Esophagus muscularis mucosa (tissue), 4 donors: Measurements from ENCODE around the gene NKAIN2. TPM values are rescaled to one million over a fixed set of nuclear protein-coding genes. Genes with fewer than 3 reads are reported as not detected.

Experiments used
- DNase-seq: peaks from one replicate; pipeline ENCODE4 v3.0.0-alpha.2; 2017; ENCODE audit errors: extremely low spot score
- H3K27ac ChIP-seq, 4 donors: fragments of 200-600 bp; sonication (generic); replicated peaks in 1 of 4; 1 replicate in 3 of 4; 2 replicates in 1 of 4; pipeline ENCODE4 v1.5.1; 2016 to 2019; ENCODE audit warnings: mild to moderate bottlenecking in 1 of 4
- H3K27me3 ChIP-seq, 4 donors: fragments of 200-600 bp; sonication (generic); one replicate each; pipeline versions ENCODE4 v1.5.1 to v1.6.0; 2016 to 2019
- H3K36me3 ChIP-seq, 4 donors: fragments of 200-600 bp; sonication (generic); one replicate each; pipeline ENCODE4 v1.5.1; 2016 to 2019
- H3K4me1 ChIP-seq, 4 donors: fragments of 200-600 bp; sonication (generic); one replicate each; pipeline ENCODE4 v1.5.1; 2016 to 2019
- H3K4me3 ChIP-seq, 4 donors: fragments of 200-600 bp; sonication (generic); 1 replicate in 2 of 4; 2 replicates in 2 of 4; pipeline ENCODE4 v1.5.1; 2016 to 2019; ENCODE audit warnings: mild to moderate bottlenecking in 4 of 4, moderate library complexity in 1 of 4
- H3K9me3 ChIP-seq, 4 donors: fragments of 200-600 bp; sonication (generic); 1 replicate in 3 of 4; 2 replicates in 1 of 4; pipeline ENCODE4 v1.5.1; 2016 to 2019
- CTCF ChIP-seq, 3 experiments: fragments of 200-600 bp in 2 of 3; fragments of 450-650 bp in 1 of 3; sonication (generic) in 2 of 3; IDR thresholded peaks; one replicate each; pipeline ENCODE4 v1.5.1; 2017 to 2019; ENCODE audit warnings: antibody characterized with exemption in 3 of 3, mild to moderate bottlenecking in 2 of 3, moderate library complexity in 1 of 3
- EP300 ChIP-seq: sonication (generic); formaldehyde crosslinking; IDR thresholded peaks from one replicate; pipeline ENCODE4 v1.6.1; 2017; ENCODE audit warnings: antibody characterized with exemption
- POLR2A ChIP-seq: fragments of 450-650 bp; IDR thresholded peaks from one replicate; pipeline ENCODE4 v1.6.1; 2017; ENCODE audit warnings: antibody characterized with exemption, moderate library complexity, mild to moderate bottlenecking, low read depth
- POLR2AphosphoS5 ChIP-seq, 2 donors: sonication (generic); formaldehyde crosslinking; IDR thresholded peaks; one replicate each; pipeline ENCODE4 v1.6.1; 2017; ENCODE audit warnings: antibody characterized with exemption in 2 of 2
- WGBS: methylation state at CpG from one replicate; pipeline ENCODE4 v1.1.5; 2018; 5-methylcytosine and 5-hydroxymethylcytosine counted together
- intact Hi-C: fragments of 100-400 bp; cut with DNase I; formaldehyde crosslinking; loops from one replicate; pipeline ENCODE4 v1.15.1; 2023
- total RNA-seq, 4 donors: library from RNA; depleted of rRNA; stranded (reverse); fragments of >200 nt; gene quantifications; one replicate each; pipeline versions ENCODE4 v1.1.0 to v1.2.1, GENCODE V29; 2016

Gene NKAIN2
- total RNA-seq, 4 donors from 2014 or later = 0.11 to 0.66 (median 0.13) TPM; not detected in 1

GRCh38 chr6:124866040-124866439 lies 1062.4 kb downstream of the NKAIN2 start:
- 88% methylated on average over 1 of the region's 1 CpG for WGBS
- Histone ChIP-seq H3K4me1 (peaks cover 0 to 10% (median 5%) of the 10 kb centered on the region in 4 donors), H3K36me3 (no peaks in the 10 kb centered on the region), H3K9me3 (no peaks in the 10 kb centered on the region), H3K4me3 (no peak overlapping the region), H3K27me3 (no peaks in the 10 kb centered on the region), H3K27ac (no peak overlapping the region)
- intact Hi-C loops = no loop called here
- no peak for DNase-seq
- TF ChIP-seq POLR2A = no peak

- DNase-seq = no peak
- H3K4me3 ChIP-seq = no peak overlapping the region
- no peak for TF ChIP-seq POLR2A
- TF ChIP-seq CTCF (IDR thresholded peaks at IDR 0.05) = no peak
- no peak for TF ChIP-seq EP300
- no peak for TF ChIP-seq POLR2AphosphoS5 (IDR thresholded peaks at IDR 0.05)
- H3K9me3 ChIP-seq = no peaks in the 10 kb centered on the region
- H3K27ac ChIP-seq = no peak overlapping the region
- 48% methylated on average over 1 of the region's 1 CpG for WGBS
- no peaks in the 10 kb centered on the region for H3K27me3 ChIP-seq
- intact Hi-C loops = no loop called here
- peaks cover 0 to 10% (median 5%) of the 10 kb centered on the region in 4 donors for H3K4me1 ChIP-seq
- no peaks in the 10 kb centered on the region for H3K36me3 ChIP-seq
These were observed 1063.5 kb downstream of the NKAIN2 start for GRCh38 chr6:124867121-124867520.

- DNase-seq = no peak
- Histone ChIP-seq H3K4me1 (peaks cover 0 to 10% (median 5%) of the 10 kb centered on the region in 4 donors), H3K36me3 (no peaks in the 10 kb centered on the region), H3K9me3 (no peaks in the 10 kb centered on the region), H3K27me3 (no peaks in the 10 kb centered on the region), H3K27ac (no peak overlapping the region), H3K4me3 (no peak overlapping the region)
- 7% methylated on average over 1 of the region's 1 CpG for WGBS
- intact Hi-C loops = loop anchor here (2.0 kb wide), 1 partner anchor 246 kb away; no protein-coding TSS in a partner anchor
- TF ChIP-seq POLR2AphosphoS5 (IDR thresholded peaks at IDR 0.05) = no peak
- TF ChIP-seq POLR2A = no peak
- TF ChIP-seq EP300 = no peak
- TF ChIP-seq CTCF (IDR thresholded peaks at IDR 0.05) = no peak
These were observed 1064.8 kb downstream of the NKAIN2 start for GRCh38 chr6:124868481-124868880.

- H3K27me3 ChIP-seq = no peaks in the 10 kb centered on the region
- intact Hi-C loops = loop anchor here (2.0 kb wide), 1 partner anchor 245 kb away; no protein-coding TSS in a partner anchor
- no peak for DNase-seq
- no peaks in the 10 kb centered on the region for H3K36me3 ChIP-seq
- H3K9me3 ChIP-seq = no peaks in the 10 kb centered on the region
- 39% methylated on average over 2 of the region's 2 CpGs for WGBS
- peaks cover 0 to 10% (median 5%) of the 10 kb centered on the region in 4 donors for H3K4me1 ChIP-seq
- H3K27ac ChIP-seq = no peak overlapping the region
- no peak for TF ChIP-seq POLR2A
- peak in 1 of 2 donors; percentile 32 for TF ChIP-seq POLR2AphosphoS5 (IDR thresholded peaks at IDR 0.05)
- no peak overlapping the region for H3K4me3 ChIP-seq
These were observed 1065.8 kb downstream of the NKAIN2 start for GRCh38 chr6:124869416-124869815.

GRCh38 chr6:124870611-124871459 lies 1067.2 kb downstream of the NKAIN2 start:
- H3K4me3 ChIP-seq = no peak overlapping the region
- no peak overlapping the region for H3K27ac ChIP-seq
- peaks cover 0 to 10% (median 5%) of the 10 kb centered on the region in 4 donors for H3K4me1 ChIP-seq
- H3K36me3 ChIP-seq = no peaks in the 10 kb centered on the region
- intact Hi-C loops = loop anchor here (5.0 kb wide), 1 partner anchor 86 kb away; no protein-coding TSS in a partner anchor
- no peak for TF ChIP-seq EP300
- TF ChIP-seq CTCF (IDR thresholded peaks at IDR 0.05) = peak; percentile 64 to 73 (median 68)
- TF ChIP-seq POLR2A = no peak
- TF ChIP-seq POLR2AphosphoS5 (IDR thresholded peaks at IDR 0.05) = no peak
- H3K9me3 ChIP-seq = no peaks in the 10 kb centered on the region
- no peak for DNase-seq
- 30% methylated on average over 4 of the region's 4 CpGs for WGBS
- no peaks in the 10 kb centered on the region for H3K27me3 ChIP-seq
